A549 (cell line): ENCODE data around the gene FAM193A.

Experiments
- CBX8 ChIP-seq: fragments of 200-600 bp; sonication (generic); IDR thresholded peaks from 2 replicates; pipeline ENCODE4 v1.6.1; 2016
- EP300 ChIP-seq, 2 experiments: fragments of >200 bp; sonication (Bioruptor Twin); formaldehyde crosslinking; IDR thresholded peaks; 2 replicates in 1 of 2; 3 replicates in 1 of 2; pipeline ENCODE4 v1.6.1; 2016 to 2017
- JUN ChIP-seq, 2 experiments: fragments of >200 bp; sonication (Bioruptor Twin); formaldehyde crosslinking; IDR thresholded peaks; 2 replicates in 1 of 2; 3 replicates in 1 of 2; pipeline ENCODE4 v1.6.1; 2016 to 2017
- POLR2A ChIP-seq: IDR thresholded peaks from 2 replicates; pipeline ENCODE4 v1.6.1; 2012; ENCODE audit warnings: mild to moderate bottlenecking, low read length
- ZNF302 ChIP-seq: fragments of 250-450 bp; sonication (Bioruptor Pico); IDR thresholded peaks from 2 replicates; pipeline ENCODE4 v1.9.0; 2021; ENCODE audit warnings: inconsistent platforms, mild to moderate bottlenecking, moderate library complexity

GRCh38 chr4:2578106-2578505 lies 41.7 kb downstream of the FAM193A start:
- TF ChIP-seq POLR2A = no peak
- no peak for TF ChIP-seq JUN (IDR thresholded peaks at IDR 0.05)
- TF ChIP-seq CBX8 = no peak
- no peak for TF ChIP-seq ZNF302 (CRISPR knock-in tag)
- no peak for TF ChIP-seq EP300 (IDR thresholded peaks at IDR 0.05)
